ENCODE data around the gene ASAP2. TPM values are rescaled to one million over a fixed set of nuclear protein-coding genes. Genes with fewer than 3 reads are reported as not detected.
A peak's percentile ranks its signal among the peaks of the same experiment; 100 is the strongest.

The ASAP2 gene
- total RNA-seq, 1 experiment from 2014 or later: 12.6 TPM

DNA sequence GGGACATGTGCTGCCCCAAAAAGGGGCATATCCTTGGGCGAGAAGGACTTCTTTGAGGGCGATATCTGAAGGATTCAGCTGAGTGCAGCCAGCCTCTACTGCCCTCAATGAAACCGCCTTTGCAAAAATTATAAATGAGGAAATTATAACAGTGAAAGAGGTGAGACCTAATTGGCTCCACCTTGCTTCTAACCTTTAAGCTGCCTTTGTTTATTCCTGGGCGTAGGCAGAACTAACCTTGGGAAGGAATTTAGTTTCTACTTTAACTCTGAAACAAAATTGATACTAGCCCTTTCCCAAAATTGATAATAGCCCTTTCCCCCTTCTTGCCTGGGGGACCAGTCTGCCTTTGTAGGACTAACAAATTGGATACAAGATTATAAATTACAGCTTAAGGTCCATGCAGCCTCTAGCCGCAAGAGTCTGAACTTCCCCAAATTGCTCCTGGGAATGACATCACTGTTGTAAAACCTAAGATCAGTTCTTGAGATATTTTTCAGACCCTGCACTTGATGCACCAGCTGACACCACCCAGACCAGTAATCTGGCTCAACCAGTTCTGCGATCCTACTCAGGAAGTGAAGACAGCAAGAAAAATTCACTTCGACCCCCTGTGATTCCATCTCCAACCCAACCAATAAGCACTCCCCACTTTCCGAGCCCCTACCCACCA lies 36.0 kb upstream of the ASAP2 start:
- no peak overlapping the region for H2AFZ ChIP-seq (ENCODE audit: low read length)
- no peak overlapping the region for H4K8ac ChIP-seq (replicated peaks; ENCODE audit: insufficient read length, low read depth, low read length)
- Mint-ChIP-seq H3K9me3 (peaks cover 0 to 3% of the 10 kb centered on the region in 2 experiments; a peak in 3 of 5 replicates), H3K27me3 (ENCODE audit: low read depth) (peaks cover 4% of the 10 kb centered on the region), H3K36me3 (ENCODE audit: insufficient read depth in 1 of 3, low read depth in 3 of 3) (no peaks in the 10 kb centered on the region), H3K4me1 (peaks cover 20 to 27% of the 10 kb centered on the region in 2 experiments), H3K4me3 (peak overlapping the region in 1 of 2 experiments; percentile 36; a peak in 2 of 5 replicates), H3K27ac (no peak overlapping the region)
- H3K79me1 ChIP-seq (ENCODE audit: insufficient read depth, low read depth, low read length, poor library complexity, severe bottlenecking): no peaks in the 10 kb centered on the region
- no peak overlapping the region for H3K23ac ChIP-seq (ENCODE audit: insufficient read length, low read depth, low read length)
- no peak overlapping the region for H3K56ac ChIP-seq (ENCODE audit: insufficient read length, low read depth, low read length)
- no peak overlapping the region for H3K4me2 ChIP-seq (ENCODE audit: insufficient read depth, insufficient read length, low read length)
- H2BK20ac ChIP-seq (ENCODE audit: low read depth, low read length, poor library complexity, severe bottlenecking): no peak overlapping the region
- H2BK5ac ChIP-seq (ENCODE audit: insufficient read length, low read length): no peak overlapping the region
- H3K18ac ChIP-seq (ENCODE audit: insufficient read length, low read depth, low read length): no peak overlapping the region
- H2AK5ac ChIP-seq (ENCODE audit: insufficient read length, low read length): no peak overlapping the region
- H3K4ac ChIP-seq (ENCODE audit: low read depth, low read length): no peak overlapping the region
- TF ChIP-seq, protein P1, sequence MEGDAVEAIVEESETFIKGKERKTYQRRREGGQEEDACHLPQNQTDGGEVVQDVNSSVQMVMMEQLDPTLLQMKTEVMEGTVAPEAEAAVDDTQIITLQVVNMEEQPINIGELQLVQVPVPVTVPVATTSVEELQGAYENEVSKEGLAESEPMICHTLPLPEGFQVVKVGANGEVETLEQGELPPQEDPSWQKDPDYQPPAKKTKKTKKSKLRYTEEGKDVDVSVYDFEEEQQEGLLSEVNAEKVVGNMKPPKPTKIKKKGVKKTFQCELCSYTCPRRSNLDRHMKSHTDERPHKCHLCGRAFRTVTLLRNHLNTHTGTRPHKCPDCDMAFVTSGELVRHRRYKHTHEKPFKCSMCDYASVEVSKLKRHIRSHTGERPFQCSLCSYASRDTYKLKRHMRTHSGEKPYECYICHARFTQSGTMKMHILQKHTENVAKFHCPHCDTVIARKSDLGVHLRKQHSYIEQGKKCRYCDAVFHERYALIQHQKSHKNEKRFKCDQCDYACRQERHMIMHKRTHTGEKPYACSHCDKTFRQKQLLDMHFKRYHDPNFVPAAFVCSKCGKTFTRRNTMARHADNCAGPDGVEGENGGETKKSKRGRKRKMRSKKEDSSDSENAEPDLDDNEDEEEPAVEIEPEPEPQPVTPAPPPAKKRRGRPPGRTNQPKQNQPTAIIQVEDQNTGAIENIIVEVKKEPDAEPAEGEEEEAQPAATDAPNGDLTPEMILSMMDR (conservative IDR thresholded peaks at IDR 0.05): no peak
- no peaks in the 10 kb centered on the region for H3K79me2 ChIP-seq (ENCODE audit: insufficient read depth, low read length)
- H2BK12ac ChIP-seq (ENCODE audit: insufficient read length, low read depth, low read length): no peak overlapping the region
- no peaks in the 10 kb centered on the region for H3K27me3 ChIP-seq (ENCODE audit: insufficient read depth, low read length)
- H3T11ph ChIP-seq (ENCODE audit: low read length): no peak overlapping the region
- no peaks in the 10 kb centered on the region for H4K20me1 ChIP-seq (ENCODE audit: control insufficient read depth, insufficient read depth, insufficient read length)
- H2BK15ac ChIP-seq (ENCODE audit: low read depth, low read length): no peak overlapping the region
- H3K4me1 ChIP-seq (ENCODE audit: insufficient read depth, low read length): peaks cover 7% of the 10 kb centered on the region
- H4K5ac ChIP-seq (ENCODE audit: insufficient read length, low read depth, low read length): no peak overlapping the region
- no peak overlapping the region for H3K27ac ChIP-seq (ENCODE audit: insufficient read length, low read depth, low read length)
- WGBS (ENCODE audit: extremely low coverage, insufficient read length, low lambda C conversion rate): no CpG with 5 or more reads among the region's 8 CpGs
- no peak overlapping the region for H2BK120ac ChIP-seq (ENCODE audit: low read depth, low read length, poor library complexity, severe bottlenecking)
- no peak for DNase-seq
- H3K14ac ChIP-seq (ENCODE audit: insufficient read depth, low read length): no peak overlapping the region
- no peak overlapping the region for H3K9ac ChIP-seq (ENCODE audit: extremely low read depth, insufficient read length, low read length)
- no peaks in the 10 kb centered on the region for H3K9me3 ChIP-seq (ENCODE audit: control insufficient read depth, low read depth, low read length)
- no peak overlapping the region for H4K91ac ChIP-seq (ENCODE audit: insufficient read length, low read depth, low read length)
- H3K23me2 ChIP-seq (ENCODE audit: insufficient read length, low read depth, low read length, poor library complexity, severe bottlenecking): no peaks in the 10 kb centered on the region

All from H9 (cell line).